ENCODE measurements around the gene CBARP. TPM values are rescaled to one million over a fixed set of nuclear protein-coding genes. Genes with fewer than 3 reads are reported as not detected.

The CBARP gene
- total and polyA plus RNA-seq, 2 of the 13 experiments (the other 11 are each of a cell fraction or from before 2014, with no cell fraction given) = 1.2 to 1.4 TPM

DNA sequence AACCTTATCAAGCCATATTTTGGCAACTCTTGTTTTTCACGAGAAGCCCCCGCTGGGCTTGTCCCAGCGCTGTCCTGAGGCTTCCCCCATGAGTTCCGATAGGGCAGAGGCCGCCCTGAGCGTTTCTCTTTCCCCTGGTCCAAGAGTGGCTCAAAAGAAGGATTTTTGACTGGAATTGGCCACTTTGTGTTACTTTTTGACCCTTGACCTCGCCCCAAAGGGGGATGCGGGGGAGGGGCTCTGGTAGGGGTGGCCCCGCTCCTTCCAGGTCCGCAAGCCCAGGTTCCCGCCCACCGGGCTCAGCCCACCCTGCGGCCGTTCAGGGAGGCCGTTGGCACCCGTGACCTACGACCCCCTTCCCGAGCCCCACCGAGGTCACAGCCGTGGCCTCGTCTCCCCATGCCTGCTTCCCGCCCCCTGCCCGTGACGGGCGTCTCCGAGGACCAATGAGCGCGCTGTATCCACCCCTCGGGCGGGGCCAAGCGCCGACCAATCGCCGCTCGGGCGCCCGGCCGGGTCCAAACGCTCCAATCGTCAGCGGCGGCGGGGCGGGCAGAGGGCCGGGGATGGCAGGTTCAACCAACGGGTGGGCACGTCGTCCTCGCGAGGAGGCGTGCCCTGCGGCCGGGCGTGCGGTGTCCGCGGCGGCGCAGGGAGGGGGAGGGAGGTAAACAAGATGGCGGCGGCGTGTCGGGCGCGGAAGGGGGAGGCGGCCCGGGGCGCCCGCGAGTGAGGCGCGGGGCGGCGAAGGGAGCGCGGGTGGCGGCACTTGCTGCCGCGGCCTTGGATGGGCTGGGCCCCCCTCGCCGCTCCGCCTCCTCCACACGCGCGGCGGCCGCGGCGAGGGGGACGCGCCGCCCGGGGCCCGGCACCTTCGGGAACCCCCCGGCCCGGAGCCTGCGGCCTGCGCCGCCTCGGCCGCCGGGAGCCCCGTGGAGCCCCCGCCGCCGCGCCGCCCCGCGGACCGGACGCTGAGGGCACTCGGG lies 32.4 kb downstream of the CBARP start, which contains the start of gene STK11 (continued):
- peak; percentile 34 for TF ChIP-seq ARID5B (CRISPR knock-in tag; IDR thresholded peaks at IDR 0.05)
- TF ChIP-seq SUZ12 (IDR thresholded peaks at IDR 0.05; ENCODE audit: low read depth, low read length) = no peak
- no peak for TF ChIP-seq HNRNPH1 (optimal IDR thresholded peaks at IDR 0.05; ENCODE audit: low read depth, low read length)
- peak; percentile 70; the same call in 1 of the 2 replicates for TF ChIP-seq PHF21A (CRISPR knock-in tag; IDR thresholded peaks at IDR 0.05)
- TF ChIP-seq, protein P1, sequence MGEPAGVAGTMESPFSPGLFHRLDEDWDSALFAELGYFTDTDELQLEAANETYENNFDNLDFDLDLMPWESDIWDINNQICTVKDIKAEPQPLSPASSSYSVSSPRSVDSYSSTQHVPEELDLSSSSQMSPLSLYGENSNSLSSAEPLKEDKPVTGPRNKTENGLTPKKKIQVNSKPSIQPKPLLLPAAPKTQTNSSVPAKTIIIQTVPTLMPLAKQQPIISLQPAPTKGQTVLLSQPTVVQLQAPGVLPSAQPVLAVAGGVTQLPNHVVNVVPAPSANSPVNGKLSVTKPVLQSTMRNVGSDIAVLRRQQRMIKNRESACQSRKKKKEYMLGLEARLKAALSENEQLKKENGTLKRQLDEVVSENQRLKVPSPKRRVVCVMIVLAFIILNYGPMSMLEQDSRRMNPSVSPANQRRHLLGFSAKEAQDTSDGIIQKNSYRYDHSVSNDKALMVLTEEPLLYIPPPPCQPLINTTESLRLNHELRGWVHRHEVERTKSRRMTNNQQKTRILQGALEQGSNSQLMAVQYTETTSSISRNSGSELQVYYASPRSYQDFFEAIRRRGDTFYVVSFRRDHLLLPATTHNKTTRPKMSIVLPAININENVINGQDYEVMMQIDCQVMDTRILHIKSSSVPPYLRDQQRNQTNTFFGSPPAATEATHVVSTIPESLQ (CRISPR knock-in tag; conservative IDR thresholded peaks at IDR 0.05) = no peak
- TF ChIP-seq HNRNPUL1 (IDR thresholded peaks at IDR 0.05; ENCODE audit: low read depth, low read length) = no peak
- peak; percentile 71; the same call in 1 of the 2 replicates for TF ChIP-seq FOXK2 (IDR thresholded peaks at IDR 0.05)
- TF ChIP-seq PCBP1 (IDR thresholded peaks at IDR 0.05; ENCODE audit: borderline replicate concordance, low read depth, low read length) = peak; percentile 59; the same call in 1 of the 2 replicates
- TF ChIP-seq, protein P2, sequence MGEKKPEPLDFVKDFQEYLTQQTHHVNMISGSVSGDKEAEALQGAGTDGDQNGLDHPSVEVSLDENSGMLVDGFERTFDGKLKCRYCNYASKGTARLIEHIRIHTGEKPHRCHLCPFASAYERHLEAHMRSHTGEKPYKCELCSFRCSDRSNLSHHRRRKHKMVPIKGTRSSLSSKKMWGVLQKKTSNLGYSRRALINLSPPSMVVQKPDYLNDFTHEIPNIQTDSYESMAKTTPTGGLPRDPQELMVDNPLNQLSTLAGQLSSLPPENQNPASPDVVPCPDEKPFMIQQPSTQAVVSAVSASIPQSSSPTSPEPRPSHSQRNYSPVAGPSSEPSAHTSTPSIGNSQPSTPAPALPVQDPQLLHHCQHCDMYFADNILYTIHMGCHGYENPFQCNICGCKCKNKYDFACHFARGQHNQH (CRISPR knock-in tag; IDR thresholded peaks at IDR 0.05) = peak; percentile 49
- TF ChIP-seq ZNF530 (CRISPR knock-in tag; IDR thresholded peaks at IDR 0.05; ENCODE audit: low read depth) = no peak
- no peak for TF ChIP-seq KDM3A (CRISPR knock-in tag; IDR thresholded peaks at IDR 0.05; ENCODE audit: low read depth)
- no peak for TF ChIP-seq SNAI1 (CRISPR knock-in tag; IDR thresholded peaks at IDR 0.05; ENCODE audit: borderline replicate concordance)
- TF ChIP-seq ZNF784 (CRISPR knock-in tag; IDR thresholded peaks at IDR 0.05; ENCODE audit: borderline replicate concordance) = no peak
- TF ChIP-seq BRD4 (CRISPR knock-in tag; IDR thresholded peaks at IDR 0.05) = no peak; the same call in 1 of the 2 replicates
- TF ChIP-seq ZNF367 (CRISPR knock-in tag; IDR thresholded peaks at IDR 0.05; ENCODE audit: borderline replicate concordance) = no peak
- no peak for TF ChIP-seq TOE1 (CRISPR knock-in tag; IDR thresholded peaks at IDR 0.05)
- TF ChIP-seq PHB2 (IDR thresholded peaks at IDR 0.05; ENCODE audit: partially characterized antibody) = no peak
